Measurements from ENCODE around the gene TMEM175.

The TMEM175 gene

GRCh38 chr4:1004071-1004418 is 71.8 kb downstream of the TMEM175 start:
- H3K4me3 ChIP-seq (ENCODE audit: low read depth, low read length) = no peak overlapping the region
- TF ChIP-seq, protein P1, sequence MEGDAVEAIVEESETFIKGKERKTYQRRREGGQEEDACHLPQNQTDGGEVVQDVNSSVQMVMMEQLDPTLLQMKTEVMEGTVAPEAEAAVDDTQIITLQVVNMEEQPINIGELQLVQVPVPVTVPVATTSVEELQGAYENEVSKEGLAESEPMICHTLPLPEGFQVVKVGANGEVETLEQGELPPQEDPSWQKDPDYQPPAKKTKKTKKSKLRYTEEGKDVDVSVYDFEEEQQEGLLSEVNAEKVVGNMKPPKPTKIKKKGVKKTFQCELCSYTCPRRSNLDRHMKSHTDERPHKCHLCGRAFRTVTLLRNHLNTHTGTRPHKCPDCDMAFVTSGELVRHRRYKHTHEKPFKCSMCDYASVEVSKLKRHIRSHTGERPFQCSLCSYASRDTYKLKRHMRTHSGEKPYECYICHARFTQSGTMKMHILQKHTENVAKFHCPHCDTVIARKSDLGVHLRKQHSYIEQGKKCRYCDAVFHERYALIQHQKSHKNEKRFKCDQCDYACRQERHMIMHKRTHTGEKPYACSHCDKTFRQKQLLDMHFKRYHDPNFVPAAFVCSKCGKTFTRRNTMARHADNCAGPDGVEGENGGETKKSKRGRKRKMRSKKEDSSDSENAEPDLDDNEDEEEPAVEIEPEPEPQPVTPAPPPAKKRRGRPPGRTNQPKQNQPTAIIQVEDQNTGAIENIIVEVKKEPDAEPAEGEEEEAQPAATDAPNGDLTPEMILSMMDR (IDR thresholded peaks at IDR 0.05; ENCODE audit: control insufficient read depth, extremely low read depth, insufficient read depth) = no peak
- no peak for DNase-seq (ENCODE audit: low read depth)

DNA sequence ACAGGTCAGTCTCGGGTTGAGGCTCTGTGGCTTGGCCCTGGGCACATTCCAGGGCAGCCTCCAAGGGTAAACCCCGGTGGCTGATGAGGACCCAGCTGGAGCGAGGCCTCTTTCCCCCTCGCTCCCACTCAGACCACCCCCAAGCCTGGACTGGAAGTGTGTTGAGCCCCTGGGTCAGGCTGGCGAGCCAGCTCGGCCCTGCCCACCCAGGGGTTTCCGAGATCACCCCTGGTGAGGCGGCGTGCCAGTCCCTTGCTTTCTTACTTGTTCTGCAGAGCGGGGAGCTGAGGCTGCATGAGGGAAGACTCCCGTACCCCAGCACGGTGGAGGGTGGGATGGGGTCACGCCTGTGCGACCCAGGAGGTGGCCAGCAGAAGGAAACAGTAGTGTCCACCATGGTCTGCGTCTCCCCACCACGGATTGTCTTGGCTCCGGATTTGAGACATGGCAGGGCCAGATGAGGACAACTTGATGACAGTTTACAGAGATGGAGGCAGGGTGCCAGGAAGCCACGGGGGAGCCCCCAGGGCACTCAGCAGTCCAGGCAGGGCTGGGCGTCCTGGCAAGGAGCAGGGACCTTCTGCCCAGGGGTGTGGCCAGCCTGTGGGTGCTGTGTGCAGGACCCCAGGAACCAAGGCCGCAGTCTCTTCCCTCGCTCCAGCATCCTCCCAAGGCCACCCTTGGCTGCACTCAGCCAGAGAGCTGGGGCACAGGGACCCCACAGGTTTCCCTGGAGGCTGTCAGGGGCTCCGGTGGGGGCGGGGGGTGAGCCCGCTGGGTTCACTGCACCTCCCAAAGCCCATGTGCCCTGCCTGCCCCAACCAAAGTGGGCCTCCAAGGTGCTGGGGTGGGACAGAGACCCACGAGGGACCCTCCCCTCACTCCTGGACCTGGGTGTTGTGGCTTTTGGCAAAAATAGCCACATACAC is 72.6 kb downstream of the TMEM175 start:
- no peak overlapping the region for H3K4me3 ChIP-seq (ENCODE audit: low read depth, low read length)
- no peak for DNase-seq (ENCODE audit: low read depth)
- TF ChIP-seq, protein P1 (IDR thresholded peaks at IDR 0.05; ENCODE audit: control insufficient read depth, extremely low read depth, insufficient read depth) = no peak

- no peak for DNase-seq (ENCODE audit: low read depth)
- TF ChIP-seq, protein P1 (IDR thresholded peaks at IDR 0.05; ENCODE audit: control insufficient read depth, extremely low read depth, insufficient read depth) = no peak
These were observed 74.6 kb downstream of the TMEM175 start for GRCh38 chr4:1006856-1007255.

More at GRCh38 chr4:1006856-1007255, 74.6 kb downstream of the TMEM175 start:
- H3K4me3 ChIP-seq (ENCODE audit: low read depth, low read length) = no peak overlapping the region
